Left ventricle myocardium inferior (tissue), 1 donor: ENCODE results near the gene MAX. TPM values are rescaled to one million over a fixed set of nuclear protein-coding genes. Genes with fewer than 3 reads are reported as not detected.
A peak's percentile ranks its signal among the peaks of the same experiment; 100 is the strongest.

Experiments
- DNase-seq: peaks from one replicate; pipeline ENCODE4 v3.0.0-alpha.2; 2020
- H3K27ac ChIP-seq: fragments of 200-600 bp; replicated peaks from 2 replicates; pipeline ENCODE4 v1.8.0; 2021
- H3K27me3 ChIP-seq: fragments of 200-600 bp; 2 replicates; pipeline ENCODE4 v1.8.0; 2021; ENCODE audit warnings: low read depth
- H3K36me3 ChIP-seq: fragments of 200-600 bp; 2 replicates; pipeline ENCODE4 v1.8.0; 2021
- H3K4me1 ChIP-seq: fragments of 200-600 bp; 2 replicates; pipeline ENCODE4 v1.8.0; 2021
- H3K4me3 ChIP-seq: fragments of 200-600 bp; 2 replicates; pipeline ENCODE4 v1.8.0; 2021; ENCODE audit warnings: mild to moderate bottlenecking, moderate library complexity
- H3K9me3 ChIP-seq: fragments of 200-600 bp; replicated peaks from 2 replicates; pipeline ENCODE4 v1.8.0; 2021
- intact Hi-C: fragments of 100-400 bp; cut with micrococcal nuclease; formaldehyde crosslinking; loops from one replicate; pipeline ENCODE4 v1.11.0; 2022
- total RNA-seq: library from RNA; stranded (reverse); fragmentation: NEBNext Ultra II Directional; extraction: Animal tissue kit (Norgen Biotek cat#: 25700); gene quantifications from one replicate; pipeline ENCODE4 v1.2.1, GENCODE V29; 2021
- TF ChIP-seq, protein P1 (sequence below): fragments of 200-600 bp; IDR thresholded peaks from 2 replicates; pipeline ENCODE4 v1.8.0; 2021; ENCODE audit warnings: antibody characterized with exemption, mild to moderate bottlenecking, borderline replicate concordance
- donor health status: DM: no; HTN: yes; CAD: no; lungs with severe emphysema.

MAX gene
- total RNA-seq, 1 donor from 2014 or later: 81.9 TPM

DNA sequence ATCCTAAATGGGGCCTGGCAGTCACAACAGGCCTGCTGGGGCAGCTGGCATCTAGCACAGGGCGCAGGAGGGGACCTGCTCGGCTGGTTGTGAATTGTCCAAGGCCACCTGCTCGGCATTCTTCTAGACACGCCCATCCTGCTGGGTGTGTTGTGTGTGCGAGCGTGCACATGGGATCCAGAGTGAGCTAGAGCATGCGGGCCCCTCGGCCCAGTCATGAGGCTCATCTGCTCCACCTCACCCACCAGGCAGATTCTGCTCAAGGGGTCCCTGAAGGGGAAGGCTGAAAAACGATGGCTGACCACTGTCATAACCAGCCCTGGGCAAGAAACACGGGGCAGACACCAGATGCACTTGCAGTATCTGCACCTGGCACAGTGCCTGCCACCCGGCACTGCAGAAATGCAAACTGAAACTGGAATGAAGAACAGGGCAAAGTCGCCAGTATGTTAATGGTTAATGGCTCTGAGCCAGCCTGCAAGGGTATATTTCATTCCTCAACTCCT lies 31.8 kb downstream of the MAX start:
- peak overlapping the region; percentile 84 for H3K27ac ChIP-seq
- H3K36me3 ChIP-seq: peaks cover 28% of the 10 kb centered on the region
- no peak overlapping the region for H3K4me3 ChIP-seq
- TF ChIP-seq, protein P1, sequence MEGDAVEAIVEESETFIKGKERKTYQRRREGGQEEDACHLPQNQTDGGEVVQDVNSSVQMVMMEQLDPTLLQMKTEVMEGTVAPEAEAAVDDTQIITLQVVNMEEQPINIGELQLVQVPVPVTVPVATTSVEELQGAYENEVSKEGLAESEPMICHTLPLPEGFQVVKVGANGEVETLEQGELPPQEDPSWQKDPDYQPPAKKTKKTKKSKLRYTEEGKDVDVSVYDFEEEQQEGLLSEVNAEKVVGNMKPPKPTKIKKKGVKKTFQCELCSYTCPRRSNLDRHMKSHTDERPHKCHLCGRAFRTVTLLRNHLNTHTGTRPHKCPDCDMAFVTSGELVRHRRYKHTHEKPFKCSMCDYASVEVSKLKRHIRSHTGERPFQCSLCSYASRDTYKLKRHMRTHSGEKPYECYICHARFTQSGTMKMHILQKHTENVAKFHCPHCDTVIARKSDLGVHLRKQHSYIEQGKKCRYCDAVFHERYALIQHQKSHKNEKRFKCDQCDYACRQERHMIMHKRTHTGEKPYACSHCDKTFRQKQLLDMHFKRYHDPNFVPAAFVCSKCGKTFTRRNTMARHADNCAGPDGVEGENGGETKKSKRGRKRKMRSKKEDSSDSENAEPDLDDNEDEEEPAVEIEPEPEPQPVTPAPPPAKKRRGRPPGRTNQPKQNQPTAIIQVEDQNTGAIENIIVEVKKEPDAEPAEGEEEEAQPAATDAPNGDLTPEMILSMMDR: no peak
- no peaks in the 10 kb centered on the region for H3K9me3 ChIP-seq
- intact Hi-C loops: no loop called here
- H3K27me3 ChIP-seq: no peaks in the 10 kb centered on the region
- peaks cover 66% of the 10 kb centered on the region for H3K4me1 ChIP-seq
- DNase-seq: no peak

GRCh38 chr14:65069874-65070413 lies 32.4 kb downstream of the MAX start:
- DNase-seq: no peak
- peaks cover 60% of the 10 kb centered on the region for H3K4me1 ChIP-seq
- intact Hi-C loops: no loop called here
- H3K36me3 ChIP-seq: peaks cover 32% of the 10 kb centered on the region
- TF ChIP-seq, protein P1: no peak
- no peaks in the 10 kb centered on the region for H3K27me3 ChIP-seq
- H3K9me3 ChIP-seq: no peaks in the 10 kb centered on the region
- H3K4me3 ChIP-seq: no peak overlapping the region
- H3K27ac ChIP-seq: peak overlapping the region; percentile 84

DNA sequence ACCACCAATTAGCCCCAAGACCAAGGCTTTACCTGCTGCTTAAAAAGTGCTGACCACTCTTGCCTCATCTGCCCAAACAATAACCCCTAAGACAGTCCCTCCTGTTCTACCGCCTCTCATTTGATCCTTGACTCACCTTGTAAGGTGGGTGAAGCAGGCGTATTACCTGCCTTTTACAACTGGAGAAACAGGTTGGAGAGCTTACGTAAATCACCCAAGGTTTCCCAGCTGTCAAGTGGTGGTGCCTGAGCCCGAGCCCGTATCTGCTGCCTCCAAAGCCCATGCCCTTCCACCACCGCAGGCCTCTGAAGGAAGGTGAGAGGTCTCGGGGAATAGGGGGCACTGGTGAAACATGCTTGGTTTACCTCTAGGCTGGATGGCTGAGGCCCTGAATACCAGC lies 36.6 kb downstream of the MAX start:
- peaks cover 71% of the 10 kb centered on the region for H3K36me3 ChIP-seq
- DNase-seq: no peak
- no peaks in the 10 kb centered on the region for H3K9me3 ChIP-seq
- TF ChIP-seq, protein P1: no peak
- peaks cover 18% of the 10 kb centered on the region for H3K4me1 ChIP-seq
- no peak overlapping the region for H3K27ac ChIP-seq
- H3K4me3 ChIP-seq: no peak overlapping the region
- intact Hi-C loops: no loop called here
- no peaks in the 10 kb centered on the region for H3K27me3 ChIP-seq

DNA sequence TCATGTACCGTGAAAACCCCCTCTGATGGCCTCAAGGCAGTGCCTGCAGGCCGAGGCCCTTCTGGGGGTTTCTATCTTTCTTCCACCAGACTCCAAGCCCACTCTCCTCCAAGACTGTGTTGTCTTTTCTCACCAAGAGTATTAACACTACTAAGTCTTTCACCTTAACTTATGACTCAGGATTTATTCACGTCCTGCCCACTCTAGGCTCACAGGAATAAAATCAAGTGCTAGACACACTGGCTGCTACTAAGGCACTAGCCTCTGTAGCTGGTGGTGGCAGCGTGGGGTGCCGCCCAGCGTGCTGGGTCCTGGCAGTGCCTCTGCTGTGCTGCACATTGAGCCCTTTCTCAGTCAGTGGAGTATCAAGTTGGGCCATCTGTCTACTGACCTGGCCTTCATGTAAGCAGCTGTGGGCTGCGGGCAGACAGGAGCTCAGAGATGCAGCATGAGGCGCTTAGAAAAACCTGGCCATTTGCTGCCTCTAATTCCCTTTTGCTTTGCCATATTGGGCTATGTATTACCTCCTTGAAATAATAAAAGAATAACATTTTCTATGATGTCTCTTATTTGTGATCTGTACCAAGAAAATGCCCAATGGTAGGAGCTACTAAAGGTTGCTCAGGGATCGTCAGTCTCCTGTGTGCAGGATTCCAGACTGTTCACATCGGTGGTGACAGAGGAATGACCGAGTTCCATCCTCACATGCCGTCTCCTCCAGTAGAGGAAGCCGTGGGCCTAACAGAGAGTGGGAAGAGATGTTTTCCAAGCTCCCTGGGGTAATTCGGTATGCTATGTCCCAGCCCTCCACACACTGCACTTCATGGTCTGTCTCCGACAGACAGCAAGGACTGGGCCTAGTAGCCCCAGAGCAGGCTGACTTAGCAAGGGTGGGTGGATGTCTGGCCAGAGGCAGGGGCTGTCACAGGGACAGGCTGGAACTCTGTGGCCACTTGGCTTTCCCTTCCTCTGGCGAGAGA lies 39.9 kb downstream of the MAX start:
- Histone ChIP-seq H3K4me1 (no peaks in the 10 kb centered on the region), H3K27me3 (no peaks in the 10 kb centered on the region), H3K27ac (peak overlapping the region; percentile 18), H3K9me3 (no peaks in the 10 kb centered on the region), H3K4me3 (no peak overlapping the region), H3K36me3 (peaks cover 69% of the 10 kb centered on the region)
- intact Hi-C loops: no loop called here
- DNase-seq: no peak
- TF ChIP-seq, protein P1: no peak

DNA sequence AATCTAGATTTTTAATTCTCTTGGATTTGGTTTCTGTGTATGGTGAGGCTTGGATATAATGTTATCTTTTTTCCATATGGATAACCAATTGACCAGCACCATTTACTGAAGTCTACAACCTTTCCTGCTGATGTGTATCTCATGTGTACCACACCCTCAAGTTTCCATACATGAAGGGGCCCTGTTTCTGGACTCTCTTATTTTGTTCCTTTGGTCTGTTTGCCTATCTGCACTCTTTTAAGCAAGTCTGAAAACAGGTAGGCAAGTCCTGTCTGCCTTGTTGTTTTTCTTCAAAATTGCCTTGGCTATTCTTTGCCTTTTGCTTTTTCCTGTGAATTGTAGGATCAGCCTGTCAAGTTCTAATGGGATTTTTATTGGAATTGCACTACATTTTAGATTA lies 44.6 kb downstream of the MAX start:
- no peak overlapping the region for H3K27ac ChIP-seq
- H3K27me3 ChIP-seq: no peaks in the 10 kb centered on the region
- DNase-seq: no peak
- peaks cover 59% of the 10 kb centered on the region for H3K36me3 ChIP-seq
- no peaks in the 10 kb centered on the region for H3K4me1 ChIP-seq
- no peak overlapping the region for H3K4me3 ChIP-seq
- TF ChIP-seq, protein P1: no peak
- H3K9me3 ChIP-seq: no peaks in the 10 kb centered on the region
- intact Hi-C loops: no loop called here
